NCI-H2227 (cell line): ENCODE results near the gene PIP5KL1.
A peak's percentile ranks its signal among the peaks of the same experiment; 100 is the strongest.

Experiments used
- DNase-seq: peaks from one replicate; lab custom pipeline; 2025; ENCODE audit not compliant: unreplicated experiment; lab: John Stamatoyannopoulos, UW

Gene PIP5KL1

GRCh38 chr9:127968700-127969383, 38.3 kb upstream of the PIP5KL1 start:
- no peak for DNase-seq

- DNase-seq, result no peak
Measured at GRCh38 chr9:127968042-127968441, 37.5 kb upstream of the PIP5KL1 start.

GRCh38 chr9:127967151-127967809, 36.7 kb upstream of the PIP5KL1 start:
- no peak for DNase-seq

- no peak for DNase-seq
Measured at GRCh38 chr9:127966416-127967150, 36.0 kb upstream of the PIP5KL1 start.

GRCh38 chr9:127965953-127966352, 35.4 kb upstream of the PIP5KL1 start:
- no peak for DNase-seq

- no peak for DNase-seq
Measured at GRCh38 chr9:127963359-127964064, 32.9 kb upstream of the PIP5KL1 start.

GRCh38 chr9:127963041-127963358, 32.4 kb upstream of the PIP5KL1 start:
- DNase-seq, result no peak

GRCh38 chr9:127962278-127962677, 31.7 kb upstream of the PIP5KL1 start:
- DNase-seq, result no peak

- DNase-seq, result no peak
Measured at GRCh38 chr9:127961613-127962155, 31.1 kb upstream of the PIP5KL1 start.

GRCh38 chr9:127961155-127961490, 30.5 kb upstream of the PIP5KL1 start:
- DNase-seq, result no peak

GRCh38 chr9:127960410-127961154, 30.0 kb upstream of the PIP5KL1 start:
- DNase-seq, result no peak

GRCh38 chr9:127959841-127960409, 29.3 kb upstream of the PIP5KL1 start:
- no peak for DNase-seq

- DNase-seq, result no peak
Measured at GRCh38 chr9:127959398-127959797, 28.8 kb upstream of the PIP5KL1 start.

- no peak for DNase-seq
Measured at GRCh38 chr9:127958728-127959127, 28.2 kb upstream of the PIP5KL1 start.

GRCh38 chr9:127955294-127956015, 24.9 kb upstream of the PIP5KL1 start:
- peak; percentile 61 for DNase-seq

GRCh38 chr9:127954831-127955293, 24.3 kb upstream of the PIP5KL1 start:
- DNase-seq, result no peak

- no peak for DNase-seq
Measured at GRCh38 chr9:127953768-127954505, 23.4 kb upstream of the PIP5KL1 start.

- DNase-seq, result no peak
Measured at GRCh38 chr9:127953154-127953553, 22.6 kb upstream of the PIP5KL1 start.
